Memory B cell (primary cell): Measurements from ENCODE around the gene MORN3.
"Not testable (repeated sequence)": the region's sequence is repeated elsewhere in the genome, so short reads cannot be mapped to it uniquely, and the experiment has no call there.

Experiments used
- ATAC-seq: fragments of 150-1000 bp; cut with Tn5 transposase; 2 replicates; pipeline ENCODE4 v1.10.0; 2021; ENCODE audit warnings: low read depth, mild to moderate bottlenecking, moderate library complexity
- DNase-seq, 2 donors: peaks; one replicate each; pipeline ENCODE4 v3.0.0; 2022; ENCODE audit warnings: low spot score in 2 of 2
- H3K27ac Mint-ChIP-seq: one replicate; pipeline ENCODE4 v1.8.0; 2022; ENCODE audit warnings: mild to moderate bottlenecking, moderate library complexity, mixed read lengths
- H3K27me3 Mint-ChIP-seq: one replicate; pipeline ENCODE4 v1.8.0; 2022; ENCODE audit warnings: mixed read lengths
- H3K36me3 Mint-ChIP-seq: one replicate; pipeline ENCODE4 v1.8.0; 2022; ENCODE audit warnings: mild to moderate bottlenecking, mixed read lengths
- H3K4me1 Mint-ChIP-seq: one replicate; pipeline ENCODE4 v1.8.0; 2022; ENCODE audit warnings: mixed read lengths
- H3K4me3 Mint-ChIP-seq: one replicate; pipeline ENCODE4 v1.8.0; 2022; ENCODE audit warnings: mild to moderate bottlenecking, moderate library complexity, mixed read lengths
- H3K9me3 Mint-ChIP-seq: one replicate; pipeline ENCODE4 v1.8.0; 2022; ENCODE audit warnings: mixed read lengths

MORN3 gene

DNA sequence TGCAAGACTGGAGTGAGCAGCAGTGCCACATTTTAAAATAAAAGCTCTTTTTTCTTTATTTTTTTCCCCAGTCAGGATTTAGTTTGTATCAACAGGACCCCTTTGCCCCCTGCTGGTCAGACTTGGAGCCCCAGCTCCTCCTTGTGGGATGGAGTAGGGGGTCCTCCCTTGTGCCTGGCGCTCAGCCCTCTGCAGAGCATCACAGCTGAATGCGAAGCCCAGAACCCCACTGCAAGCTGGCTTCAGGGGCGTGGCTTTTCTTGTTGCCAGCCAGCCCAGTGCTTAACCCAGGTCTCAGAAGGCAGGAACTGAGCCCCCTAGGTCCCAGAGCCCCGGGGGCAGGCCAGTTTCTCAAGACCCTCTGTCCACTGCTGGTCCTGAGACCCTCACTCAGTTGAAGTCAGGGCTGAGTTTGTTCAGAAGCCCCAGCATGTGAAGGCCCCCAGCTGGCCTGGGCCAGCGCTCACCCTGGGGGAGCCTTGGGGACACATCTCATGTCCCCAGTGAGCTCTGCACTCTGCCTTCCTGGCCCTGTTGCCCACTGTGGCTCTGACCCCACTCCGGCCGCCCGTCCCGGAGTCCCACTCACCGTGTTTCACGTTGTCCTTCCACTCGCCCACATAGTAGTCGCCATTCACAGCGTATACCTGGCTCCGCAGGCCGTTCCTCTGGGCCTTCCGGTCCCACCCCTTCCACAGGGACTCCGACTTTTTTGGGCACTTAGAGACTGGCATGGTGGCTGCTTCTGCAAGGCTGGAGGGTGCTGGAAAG lies 519 bp downstream of the MORN3 start:
- Mint-ChIP-seq H3K27me3 (no peaks in the 10 kb centered on the region), H3K4me3 (no peak overlapping the region), H3K36me3 (peaks cover 6% of the 10 kb centered on the region), H3K4me1 (peaks cover 34% of the 10 kb centered on the region), H3K9me3 (no peaks in the 10 kb centered on the region), H3K27ac (peak overlapping the region; percentile 28)
- DNase-seq = peak; percentile 38 to 58
- ATAC-seq = no peak

DNA sequence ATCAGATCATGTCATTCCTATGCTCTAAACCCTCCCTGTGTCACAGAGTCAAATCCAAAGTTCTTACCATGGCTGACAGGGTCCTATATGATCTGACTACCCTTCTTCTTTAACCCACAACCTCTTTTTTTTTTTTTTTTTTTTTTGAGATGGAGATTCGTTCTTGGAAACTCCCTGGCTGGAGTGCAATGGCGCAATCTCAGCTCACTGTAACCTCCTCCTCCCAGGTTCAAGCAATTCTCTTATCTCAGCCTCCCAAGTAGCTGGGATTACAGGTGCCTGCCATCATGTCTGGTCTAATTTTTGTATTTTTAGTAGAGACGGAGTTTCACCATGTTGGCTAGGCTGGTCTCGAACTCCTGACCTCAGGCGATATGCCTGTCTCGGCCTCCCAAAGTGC lies 2.6 kb downstream of the MORN3 start:
- H3K36me3 Mint-ChIP-seq, ATAC-seq, H3K9me3 Mint-ChIP-seq, H3K4me3 Mint-ChIP-seq, DNase-seq, H3K27me3 Mint-ChIP-seq: not testable (repeated sequence)
- peaks cover 25% of the 10 kb centered on the region for H3K4me1 Mint-ChIP-seq
- H3K27ac Mint-ChIP-seq = peak overlapping the region; percentile 78

DNA sequence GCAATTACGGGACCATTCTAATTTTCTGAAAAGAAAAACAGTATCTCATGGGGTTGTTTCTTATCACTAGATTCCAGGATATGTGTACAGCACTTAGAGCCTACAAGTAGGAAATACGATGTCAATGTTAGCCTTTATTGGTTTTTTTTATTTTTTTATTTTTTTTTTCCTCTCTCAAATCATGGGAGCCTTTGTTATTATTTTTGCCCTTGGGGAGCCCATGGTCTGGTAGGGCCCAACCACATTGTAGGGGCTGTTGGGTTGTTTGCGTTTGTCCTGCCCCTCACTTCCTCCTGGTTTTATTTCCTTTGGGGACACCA lies 5.9 kb downstream of the MORN3 start:
- Mint-ChIP-seq H3K27ac (peak overlapping the region; percentile 98), H3K9me3 (no peaks in the 10 kb centered on the region), H3K27me3 (no peaks in the 10 kb centered on the region), H3K4me1 (peaks cover 34% of the 10 kb centered on the region), H3K36me3 (peaks cover 6% of the 10 kb centered on the region), H3K4me3 (peak overlapping the region; percentile 97)
- DNase-seq (no peak), ATAC-seq (no peak)

DNA sequence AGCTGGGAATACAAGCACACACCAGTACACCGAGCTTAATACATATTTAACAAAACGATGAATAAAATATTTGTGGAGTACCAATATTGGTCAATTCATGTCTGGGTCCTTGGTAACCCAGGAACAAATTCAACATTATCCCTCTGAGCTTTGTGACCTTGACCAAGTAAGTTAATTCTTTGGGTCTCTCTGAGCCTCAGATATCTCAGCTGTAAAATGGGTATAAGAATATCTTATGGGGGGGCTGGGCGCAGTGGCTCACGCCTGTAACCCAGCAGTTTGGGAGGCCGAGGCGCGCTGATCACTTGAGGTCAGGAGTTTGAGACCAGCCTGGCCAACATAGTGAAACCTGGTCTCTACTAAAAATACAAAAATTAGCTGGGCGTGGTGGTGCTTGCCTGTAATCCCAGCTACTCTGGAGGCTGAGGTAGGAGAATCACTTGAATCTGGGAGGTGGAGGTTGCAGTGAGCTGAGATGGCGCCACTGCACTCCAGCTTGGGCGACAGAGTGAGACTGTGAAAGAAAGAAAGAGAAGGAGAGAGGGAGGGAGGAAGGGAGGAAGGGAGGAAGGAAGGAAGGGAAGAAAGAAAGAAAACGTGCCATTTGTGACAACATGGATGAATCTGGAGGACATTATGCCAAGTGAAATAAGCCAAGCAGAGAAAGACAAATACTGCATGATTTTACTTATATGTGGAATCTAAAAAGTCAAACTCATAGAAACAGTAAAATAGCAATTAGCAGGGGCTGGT lies 7.9 kb downstream of the MORN3 start:
- not testable (repeated sequence) for H3K9me3 Mint-ChIP-seq, H3K4me3 Mint-ChIP-seq, H3K27me3 Mint-ChIP-seq, ATAC-seq, DNase-seq, H3K36me3 Mint-ChIP-seq
- Mint-ChIP-seq H3K4me1 (peaks cover 33% of the 10 kb centered on the region), H3K27ac (peak overlapping the region; percentile 45)

DNA sequence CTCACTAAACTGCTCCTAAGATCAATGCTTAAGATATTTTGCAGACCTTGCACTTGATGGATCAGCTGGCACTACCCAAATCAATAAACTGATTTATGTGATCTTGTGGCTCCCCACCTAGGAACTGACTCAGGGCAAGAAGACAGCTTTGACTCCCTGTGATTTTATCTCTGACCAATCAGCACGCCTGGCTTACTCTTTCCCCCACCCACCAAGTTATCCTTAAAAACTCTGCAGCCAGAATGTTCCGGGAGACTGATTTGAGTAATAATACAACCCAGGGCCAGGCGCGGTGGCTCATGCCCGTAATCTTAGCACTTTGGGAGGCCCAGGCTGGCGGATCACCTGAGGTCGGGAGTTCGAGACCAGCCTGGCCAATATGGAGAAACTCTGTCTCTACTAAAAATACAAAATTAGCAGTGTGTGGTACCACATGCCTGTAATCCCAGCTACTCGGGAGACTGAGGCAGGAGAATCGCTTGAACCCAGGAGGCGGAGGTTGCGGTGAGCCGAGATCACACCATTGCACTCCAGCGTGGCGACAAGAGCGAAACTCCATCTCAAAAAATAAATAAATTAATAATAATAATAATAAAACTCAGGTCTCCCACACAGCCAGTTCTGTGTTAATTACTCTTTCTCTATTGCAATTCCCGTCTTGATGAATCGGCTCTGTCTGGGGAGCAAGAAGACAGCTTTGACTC lies 12.0 kb downstream of the MORN3 start:
- H3K27me3 Mint-ChIP-seq = no peaks in the 10 kb centered on the region
- H3K9me3 Mint-ChIP-seq = peaks cover 2% of the 10 kb centered on the region
- peaks cover 22% of the 10 kb centered on the region for H3K4me1 Mint-ChIP-seq
- no peak for DNase-seq
- no peak overlapping the region for H3K4me3 Mint-ChIP-seq
- H3K36me3 Mint-ChIP-seq = peaks cover 2% of the 10 kb centered on the region
- ATAC-seq = no peak
- H3K27ac Mint-ChIP-seq = peak overlapping the region; percentile 63

GRCh38 chr12:121656122-121656521 lies 13.3 kb downstream of the MORN3 start:
- ATAC-seq (no peak), DNase-seq (no peak)
- Mint-ChIP-seq H3K36me3 (peaks cover 2% of the 10 kb centered on the region), H3K4me1 (peaks cover 20% of the 10 kb centered on the region), H3K27me3 (no peaks in the 10 kb centered on the region), H3K9me3 (peaks cover 2% of the 10 kb centered on the region), H3K4me3 (no peak overlapping the region), H3K27ac (no peak overlapping the region)

- Mint-ChIP-seq H3K36me3 (peaks cover 4% of the 10 kb centered on the region), H3K27me3 (no peaks in the 10 kb centered on the region), H3K4me3 (no peak overlapping the region), H3K4me1 (peaks cover 15% of the 10 kb centered on the region), H3K27ac (no peak overlapping the region), H3K9me3 (peaks cover 2% of the 10 kb centered on the region)
- ATAC-seq (no peak), DNase-seq (no peak)
Measured at GRCh38 chr12:121653999-121654398, 15.5 kb downstream of the MORN3 start.

GRCh38 chr12:121652767-121653497 lies 16.5 kb downstream of the MORN3 start:
- no peak overlapping the region for H3K4me3 Mint-ChIP-seq
- H3K27ac Mint-ChIP-seq = no peak overlapping the region
- H3K36me3 Mint-ChIP-seq = peaks cover 4% of the 10 kb centered on the region
- H3K4me1 Mint-ChIP-seq = peaks cover 12% of the 10 kb centered on the region
- H3K9me3 Mint-ChIP-seq = peaks cover 2% of the 10 kb centered on the region
- no peaks in the 10 kb centered on the region for H3K27me3 Mint-ChIP-seq
- ATAC-seq = no peak
- no peak for DNase-seq

GRCh38 chr12:121651320-121651719 lies 18.1 kb downstream of the MORN3 start:
- H3K4me3 Mint-ChIP-seq = no peak overlapping the region
- peaks cover 4% of the 10 kb centered on the region for H3K36me3 Mint-ChIP-seq
- H3K9me3 Mint-ChIP-seq = peaks cover 2% of the 10 kb centered on the region
- H3K4me1 Mint-ChIP-seq = peaks cover 10% of the 10 kb centered on the region
- H3K27me3 Mint-ChIP-seq = no peaks in the 10 kb centered on the region
- no peak for ATAC-seq
- no peak for DNase-seq
- peak overlapping the region; percentile 16 for H3K27ac Mint-ChIP-seq

DNA sequence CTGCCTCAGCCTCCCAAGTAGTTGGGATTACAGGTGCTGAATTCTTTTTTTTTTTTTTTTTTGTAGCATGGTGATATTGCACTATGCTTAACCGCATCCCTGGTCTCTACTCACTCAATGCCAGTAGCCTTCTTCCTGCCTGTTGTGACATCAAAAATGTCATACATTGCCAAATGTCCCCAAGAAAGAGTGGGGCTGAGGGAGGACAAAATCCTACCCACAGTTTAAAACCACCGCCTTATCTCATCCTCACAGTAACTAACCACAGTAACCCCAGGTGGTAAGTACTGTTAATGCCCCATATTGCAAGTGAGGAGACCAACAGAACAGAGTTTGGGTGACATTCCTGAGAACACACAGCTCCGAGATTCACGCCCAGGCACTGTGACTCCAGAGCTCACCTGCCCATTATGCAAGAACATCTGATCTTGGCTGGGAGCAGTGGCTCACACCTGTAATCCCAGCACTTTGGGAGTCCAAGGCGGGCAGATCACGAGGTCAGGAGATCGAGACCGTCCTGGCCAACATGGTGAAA lies 19.6 kb downstream of the MORN3 start:
- DNase-seq (no peak), ATAC-seq (no peak)
- H3K4me3 Mint-ChIP-seq = no peak overlapping the region
- no peaks in the 10 kb centered on the region for H3K27me3 Mint-ChIP-seq
- no peak overlapping the region for H3K27ac Mint-ChIP-seq
- no peaks in the 10 kb centered on the region for H3K9me3 Mint-ChIP-seq
- H3K36me3 Mint-ChIP-seq = peaks cover 2% of the 10 kb centered on the region
- H3K4me1 Mint-ChIP-seq = peaks cover 6% of the 10 kb centered on the region

- ATAC-seq (no peak), DNase-seq (no peak)
- Mint-ChIP-seq H3K4me3 (no peak overlapping the region), H3K27me3 (no peaks in the 10 kb centered on the region), H3K4me1 (peaks cover 2% of the 10 kb centered on the region), H3K36me3 (peaks cover 2% of the 10 kb centered on the region), H3K9me3 (no peaks in the 10 kb centered on the region), H3K27ac (no peak overlapping the region)
Measured at GRCh38 chr12:121649322-121649721, 20.1 kb downstream of the MORN3 start.

DNA sequence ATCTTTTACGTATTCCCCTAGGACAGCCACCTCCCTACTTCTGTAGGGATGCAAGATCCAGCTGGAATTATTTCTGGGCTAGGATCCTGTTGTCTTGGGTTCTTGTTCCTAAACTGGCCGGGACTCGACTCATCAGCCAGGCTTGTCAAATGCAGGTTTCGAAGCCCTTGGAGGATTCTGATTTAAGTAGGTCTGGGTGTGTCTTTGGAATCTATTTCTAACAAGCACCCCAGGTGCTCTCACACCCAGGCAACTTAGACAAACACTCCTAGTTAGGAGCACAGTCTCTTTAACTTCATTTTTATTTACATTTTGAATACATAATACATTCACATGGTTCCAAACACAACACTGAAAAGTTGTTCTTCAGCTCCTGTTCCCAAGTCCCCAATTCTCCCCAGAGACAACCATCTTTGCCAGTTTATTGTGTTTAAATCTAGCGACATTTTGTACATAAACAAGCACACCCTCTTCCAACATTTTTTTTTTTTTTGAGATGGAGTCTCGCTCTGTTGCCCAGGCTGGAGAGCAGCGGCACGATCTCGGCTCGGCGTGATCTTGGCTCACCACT lies 20.9 kb downstream of the MORN3 start:
- Mint-ChIP-seq H3K4me3 (no peak overlapping the region), H3K36me3 (peaks cover 4% of the 10 kb centered on the region), H3K27ac (no peak overlapping the region), H3K27me3 (no peaks in the 10 kb centered on the region), H3K9me3 (no peaks in the 10 kb centered on the region), H3K4me1 (no peaks in the 10 kb centered on the region)
- DNase-seq = no peak
- ATAC-seq = no peak

- no peak overlapping the region for H3K4me3 Mint-ChIP-seq
- peak overlapping the region; percentile 28 for H3K27ac Mint-ChIP-seq
Measured at GRCh38 chr12:121641343-121641630, 28.2 kb downstream of the MORN3 start.

More at GRCh38 chr12:121641343-121641630, 28.2 kb downstream of the MORN3 start:
- H3K36me3 Mint-ChIP-seq = peaks cover 14% of the 10 kb centered on the region
- H3K9me3 Mint-ChIP-seq = no peaks in the 10 kb centered on the region
- no peak for DNase-seq
- H3K4me1 Mint-ChIP-seq = peaks cover 18% of the 10 kb centered on the region
- no peak for ATAC-seq
- no peaks in the 10 kb centered on the region for H3K27me3 Mint-ChIP-seq
